Lower lobe of right lung (tissue), 2 donors: Measurements from ENCODE around the gene CSPG5. TPM values are rescaled to one million over a fixed set of nuclear protein-coding genes. Genes with fewer than 3 reads are reported as not detected.

Experiments
- ATAC-seq, 2 donors: fragments of 200-7000 bp; cut with Tn5 transposase; one replicate each; pipeline ENCODE4 v1.9.1; 2020 to 2022; ENCODE audit warnings: mild to moderate bottlenecking in 2 of 2, moderate library complexity in 2 of 2
- DNase-seq: peaks from one replicate; pipeline ENCODE4 v3.0.0-alpha.2; 2020
- H3K27ac ChIP-seq: fragments of 200-600 bp; one replicate; pipeline ENCODE4 v1.8.0; 2022
- H3K27me3 ChIP-seq: fragments of 200-600 bp; one replicate; pipeline ENCODE4 v1.8.0; 2022; ENCODE audit warnings: low read depth
- H3K36me3 ChIP-seq: fragments of 200-600 bp; one replicate; pipeline ENCODE4 v1.8.0; 2022; ENCODE audit warnings: mild to moderate bottlenecking
- H3K4me1 ChIP-seq: fragments of 200-600 bp; one replicate; pipeline ENCODE4 v1.8.0; 2022
- H3K4me3 ChIP-seq: fragments of 200-600 bp; one replicate; pipeline ENCODE4 v1.8.0; 2022; ENCODE audit warnings: mild to moderate bottlenecking
- H3K9me3 ChIP-seq: fragments of 200-600 bp; one replicate; pipeline ENCODE4 v1.8.0; 2022
- intact Hi-C: fragments of 100-400 bp; cut with DNase I; formaldehyde crosslinking; loops from one replicate; pipeline ENCODE4 v1.11.0; 2022
- total RNA-seq: library from RNA; stranded (reverse); fragmentation: NEBNext Ultra II Directional; extraction: Animal tissue kit (Norgen Biotek cat#: 25700); gene quantifications from one replicate; pipeline ENCODE4 v1.2.1, GENCODE V29; 2021
- TF ChIP-seq, protein P1 (sequence below): fragments of 200-600 bp; IDR thresholded peaks from one replicate; pipeline ENCODE4 v1.8.0; 2022; ENCODE audit warnings: antibody characterized with exemption, mild to moderate bottlenecking
- donor health status: DM: no; HTN: yes; CAD: no; lungs with severe emphysema.

CSPG5 gene
- total RNA-seq, 1 donor from 2014 or later: 2.3 TPM

DNA sequence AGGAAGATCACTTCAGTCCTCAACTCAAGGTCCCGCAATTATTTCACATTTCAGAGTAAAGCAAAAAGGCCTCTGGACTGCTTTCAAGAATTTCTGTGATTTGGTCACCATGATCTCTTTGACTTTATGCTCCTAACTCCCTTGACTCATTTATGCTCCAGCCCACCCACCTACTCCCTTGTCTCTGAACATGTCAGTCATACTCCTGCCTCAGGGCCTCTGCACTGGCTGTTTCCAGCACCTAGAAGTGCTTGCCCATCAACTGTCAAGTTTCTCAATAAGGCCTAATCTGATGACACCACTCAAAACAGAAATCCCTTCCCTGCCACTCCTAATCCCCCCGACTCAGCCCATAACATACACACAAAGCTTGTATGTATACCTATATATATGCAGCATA, 36.1 kb upstream of the CSPG5 start:
- Histone ChIP-seq H3K27me3 (no peaks in the 10 kb centered on the region), H3K9me3 (no peaks in the 10 kb centered on the region), H3K4me3 (no peak overlapping the region), H3K27ac (no peak overlapping the region), H3K4me1 (no peaks in the 10 kb centered on the region), H3K36me3 (peaks cover 53% of the 10 kb centered on the region)
- intact Hi-C loops: no loop called here
- DNase-seq: no peak
- TF ChIP-seq, protein P1, sequence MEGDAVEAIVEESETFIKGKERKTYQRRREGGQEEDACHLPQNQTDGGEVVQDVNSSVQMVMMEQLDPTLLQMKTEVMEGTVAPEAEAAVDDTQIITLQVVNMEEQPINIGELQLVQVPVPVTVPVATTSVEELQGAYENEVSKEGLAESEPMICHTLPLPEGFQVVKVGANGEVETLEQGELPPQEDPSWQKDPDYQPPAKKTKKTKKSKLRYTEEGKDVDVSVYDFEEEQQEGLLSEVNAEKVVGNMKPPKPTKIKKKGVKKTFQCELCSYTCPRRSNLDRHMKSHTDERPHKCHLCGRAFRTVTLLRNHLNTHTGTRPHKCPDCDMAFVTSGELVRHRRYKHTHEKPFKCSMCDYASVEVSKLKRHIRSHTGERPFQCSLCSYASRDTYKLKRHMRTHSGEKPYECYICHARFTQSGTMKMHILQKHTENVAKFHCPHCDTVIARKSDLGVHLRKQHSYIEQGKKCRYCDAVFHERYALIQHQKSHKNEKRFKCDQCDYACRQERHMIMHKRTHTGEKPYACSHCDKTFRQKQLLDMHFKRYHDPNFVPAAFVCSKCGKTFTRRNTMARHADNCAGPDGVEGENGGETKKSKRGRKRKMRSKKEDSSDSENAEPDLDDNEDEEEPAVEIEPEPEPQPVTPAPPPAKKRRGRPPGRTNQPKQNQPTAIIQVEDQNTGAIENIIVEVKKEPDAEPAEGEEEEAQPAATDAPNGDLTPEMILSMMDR: no peak
- no peak for ATAC-seq

DNA sequence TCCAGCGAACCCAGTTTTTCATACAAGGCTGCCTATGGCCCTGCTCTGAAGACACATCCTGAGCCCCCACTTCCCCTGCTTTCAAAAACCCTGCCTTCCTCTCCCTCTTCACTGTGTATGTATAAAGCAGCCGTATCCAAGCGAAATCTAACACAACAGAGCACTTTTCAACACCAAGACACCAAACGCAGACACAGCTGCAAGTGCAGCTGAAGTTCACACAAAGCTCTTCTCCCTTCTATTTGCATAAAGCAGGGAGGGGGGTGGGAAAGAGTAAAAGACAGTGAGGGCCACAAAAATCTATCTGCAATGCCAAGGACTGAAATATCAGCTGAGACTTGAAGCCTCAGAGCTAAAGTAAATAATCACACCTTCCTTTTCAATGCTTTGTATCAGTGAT, 35.1 kb upstream of the CSPG5 start:
- H3K27me3 ChIP-seq: no peaks in the 10 kb centered on the region
- intact Hi-C loops: no loop called here
- ATAC-seq (no peak), DNase-seq (no peak)
- H3K36me3 ChIP-seq: peaks cover 53% of the 10 kb centered on the region
- H3K9me3 ChIP-seq: no peaks in the 10 kb centered on the region
- H3K27ac ChIP-seq: no peak overlapping the region
- TF ChIP-seq, protein P1: no peak
- no peaks in the 10 kb centered on the region for H3K4me1 ChIP-seq
- H3K4me3 ChIP-seq: no peak overlapping the region

DNA sequence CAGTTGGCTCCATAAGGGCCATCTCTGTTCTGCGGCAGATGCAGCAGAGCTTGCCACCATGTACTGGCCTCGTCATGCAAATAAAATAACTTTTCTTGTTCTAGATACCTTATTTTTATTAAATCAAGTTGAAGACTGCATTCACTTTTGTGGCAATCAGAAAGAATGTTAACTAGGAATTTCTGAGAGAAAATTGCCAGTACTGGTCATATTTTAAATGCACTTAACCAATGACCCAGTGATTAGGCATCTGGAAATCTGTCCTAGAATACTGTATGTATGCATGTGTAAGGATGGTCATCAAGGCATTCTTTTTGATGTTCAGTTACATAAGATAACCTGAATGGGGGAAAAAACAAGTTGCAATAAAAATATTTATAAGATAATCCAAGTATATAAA, 34.2 kb upstream of the CSPG5 start:
- Histone ChIP-seq H3K27ac (no peak overlapping the region), H3K4me1 (no peaks in the 10 kb centered on the region), H3K9me3 (no peaks in the 10 kb centered on the region), H3K4me3 (no peak overlapping the region), H3K27me3 (no peaks in the 10 kb centered on the region), H3K36me3 (peaks cover 53% of the 10 kb centered on the region)
- no peak for DNase-seq
- TF ChIP-seq, protein P1: no peak
- no peak for ATAC-seq
- intact Hi-C loops: no loop called here

DNA sequence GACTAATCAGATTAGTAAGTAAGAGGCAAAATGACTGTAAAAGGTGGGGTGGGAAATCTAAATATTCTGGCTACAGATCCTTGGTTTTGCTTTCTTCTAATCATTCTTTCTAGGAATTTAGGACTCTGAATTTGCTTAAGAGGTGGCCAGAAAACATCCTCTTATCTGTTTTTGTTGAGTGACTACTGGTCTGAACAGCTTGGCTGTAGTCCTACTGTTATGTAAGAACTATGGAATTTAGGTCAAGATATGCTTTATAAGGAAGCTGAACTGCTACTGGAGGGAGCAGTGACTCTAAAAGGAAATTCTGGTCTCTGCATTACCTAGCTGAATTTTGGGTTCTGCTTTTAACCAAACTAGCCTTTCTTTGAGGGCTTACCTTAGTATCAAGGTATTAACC, 33.5 kb upstream of the CSPG5 start:
- Histone ChIP-seq H3K4me3 (no peak overlapping the region), H3K27ac (peak overlapping the region; percentile 4), H3K4me1 (no peaks in the 10 kb centered on the region), H3K9me3 (no peaks in the 10 kb centered on the region), H3K36me3 (peaks cover 53% of the 10 kb centered on the region), H3K27me3 (no peaks in the 10 kb centered on the region)
- ATAC-seq (peak; percentile 85 to 92), DNase-seq (no peak)
- TF ChIP-seq, protein P1: no peak
- intact Hi-C loops: no loop called here

DNA sequence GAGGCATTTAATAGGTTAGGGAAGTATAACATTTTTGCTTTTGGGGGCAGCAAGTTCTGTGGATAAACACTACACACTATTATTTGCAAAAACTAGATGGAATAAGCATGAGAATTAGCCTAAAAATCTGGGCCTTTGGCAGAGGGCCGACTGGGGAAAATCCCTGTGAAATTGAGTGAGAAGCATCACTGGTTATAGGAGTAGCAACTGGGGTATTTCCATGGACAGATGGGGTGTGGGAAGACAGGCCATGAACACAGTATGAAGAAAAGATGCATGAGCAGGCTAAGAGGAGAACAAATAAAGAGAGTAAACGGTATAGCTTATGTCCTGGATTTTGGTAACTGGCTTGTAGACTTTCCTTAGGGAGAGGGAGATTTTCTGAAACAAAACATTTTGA, 32.9 kb upstream of the CSPG5 start:
- H3K36me3 ChIP-seq: peaks cover 53% of the 10 kb centered on the region
- no peaks in the 10 kb centered on the region for H3K27me3 ChIP-seq
- H3K4me1 ChIP-seq: no peaks in the 10 kb centered on the region
- intact Hi-C loops: no loop called here
- H3K9me3 ChIP-seq: no peaks in the 10 kb centered on the region
- TF ChIP-seq, protein P1: no peak
- no peak overlapping the region for H3K4me3 ChIP-seq
- peak overlapping the region; percentile 4 for H3K27ac ChIP-seq
- ATAC-seq (peak in 1 of 2 donors; percentile 9), DNase-seq (no peak)

DNA sequence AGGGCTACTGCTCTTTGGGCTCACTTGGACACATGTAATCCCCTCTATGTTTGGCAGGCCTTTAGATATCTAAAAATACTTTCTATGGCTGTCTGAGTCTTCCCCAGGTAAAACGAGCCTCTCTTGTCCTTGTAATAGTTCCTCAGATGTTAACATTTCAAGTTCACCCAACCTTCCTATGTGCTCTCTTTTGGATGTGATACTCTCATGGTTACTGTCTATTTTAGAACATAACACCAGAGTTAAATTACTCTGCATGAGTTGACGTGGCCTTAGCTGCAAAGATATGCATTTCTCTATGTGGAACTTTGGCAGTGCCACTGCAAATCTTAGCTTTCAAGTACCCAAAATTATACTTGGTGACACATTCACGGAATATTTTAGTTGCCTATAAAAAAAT, 31.9 kb upstream of the CSPG5 start:
- H3K27me3 ChIP-seq: no peaks in the 10 kb centered on the region
- no peaks in the 10 kb centered on the region for H3K9me3 ChIP-seq
- peaks cover 54% of the 10 kb centered on the region for H3K36me3 ChIP-seq
- TF ChIP-seq, protein P1: no peak
- DNase-seq (no peak), ATAC-seq (no peak)
- no peaks in the 10 kb centered on the region for H3K4me1 ChIP-seq
- H3K27ac ChIP-seq: no peak overlapping the region
- intact Hi-C loops: no loop called here
- H3K4me3 ChIP-seq: no peak overlapping the region
